ENCODE data around the gene ASPSCR1.

The ASPSCR1 gene

GRCh38 chr17:82006468-82007227 is 29.2 kb downstream of the ASPSCR1 start:
- TF ChIP-seq, protein P1, sequence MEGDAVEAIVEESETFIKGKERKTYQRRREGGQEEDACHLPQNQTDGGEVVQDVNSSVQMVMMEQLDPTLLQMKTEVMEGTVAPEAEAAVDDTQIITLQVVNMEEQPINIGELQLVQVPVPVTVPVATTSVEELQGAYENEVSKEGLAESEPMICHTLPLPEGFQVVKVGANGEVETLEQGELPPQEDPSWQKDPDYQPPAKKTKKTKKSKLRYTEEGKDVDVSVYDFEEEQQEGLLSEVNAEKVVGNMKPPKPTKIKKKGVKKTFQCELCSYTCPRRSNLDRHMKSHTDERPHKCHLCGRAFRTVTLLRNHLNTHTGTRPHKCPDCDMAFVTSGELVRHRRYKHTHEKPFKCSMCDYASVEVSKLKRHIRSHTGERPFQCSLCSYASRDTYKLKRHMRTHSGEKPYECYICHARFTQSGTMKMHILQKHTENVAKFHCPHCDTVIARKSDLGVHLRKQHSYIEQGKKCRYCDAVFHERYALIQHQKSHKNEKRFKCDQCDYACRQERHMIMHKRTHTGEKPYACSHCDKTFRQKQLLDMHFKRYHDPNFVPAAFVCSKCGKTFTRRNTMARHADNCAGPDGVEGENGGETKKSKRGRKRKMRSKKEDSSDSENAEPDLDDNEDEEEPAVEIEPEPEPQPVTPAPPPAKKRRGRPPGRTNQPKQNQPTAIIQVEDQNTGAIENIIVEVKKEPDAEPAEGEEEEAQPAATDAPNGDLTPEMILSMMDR (IDR thresholded peaks at IDR 0.05; ENCODE audit: low read depth, low read length, missing control alignments): no peak
- H3K4me3 ChIP-seq (replicated peaks; ENCODE audit: low read depth, low read length): no peak overlapping the region
- DNase-seq (ENCODE audit: extremely low read depth, low read depth): no peak

GRCh38 chr17:82007228-82007494 is 29.7 kb downstream of the ASPSCR1 start:
- H3K4me3 ChIP-seq (replicated peaks; ENCODE audit: low read depth, low read length): no peak overlapping the region
- DNase-seq (ENCODE audit: extremely low read depth, low read depth): no peak
- TF ChIP-seq, protein P1 (IDR thresholded peaks at IDR 0.05; ENCODE audit: low read depth, low read length, missing control alignments): no peak

GRCh38 chr17:82007495-82008257 is 30.2 kb downstream of the ASPSCR1 start:
- TF ChIP-seq, protein P1 (IDR thresholded peaks at IDR 0.05; ENCODE audit: low read depth, low read length, missing control alignments): no peak
- H3K4me3 ChIP-seq (replicated peaks; ENCODE audit: low read depth, low read length): no peak overlapping the region

GRCh38 chr17:82008258-82008940 is 31.0 kb downstream of the ASPSCR1 start:
- TF ChIP-seq, protein P1 (IDR thresholded peaks at IDR 0.05; ENCODE audit: low read depth, low read length, missing control alignments): no peak
- H3K4me3 ChIP-seq (replicated peaks; ENCODE audit: low read depth, low read length): no peak overlapping the region
- no peak for DNase-seq (ENCODE audit: extremely low read depth, low read depth)

More at GRCh38 chr17:82007495-82008257, 30.2 kb downstream of the ASPSCR1 start:
- no peak for DNase-seq (ENCODE audit: extremely low read depth, low read depth)

DNA sequence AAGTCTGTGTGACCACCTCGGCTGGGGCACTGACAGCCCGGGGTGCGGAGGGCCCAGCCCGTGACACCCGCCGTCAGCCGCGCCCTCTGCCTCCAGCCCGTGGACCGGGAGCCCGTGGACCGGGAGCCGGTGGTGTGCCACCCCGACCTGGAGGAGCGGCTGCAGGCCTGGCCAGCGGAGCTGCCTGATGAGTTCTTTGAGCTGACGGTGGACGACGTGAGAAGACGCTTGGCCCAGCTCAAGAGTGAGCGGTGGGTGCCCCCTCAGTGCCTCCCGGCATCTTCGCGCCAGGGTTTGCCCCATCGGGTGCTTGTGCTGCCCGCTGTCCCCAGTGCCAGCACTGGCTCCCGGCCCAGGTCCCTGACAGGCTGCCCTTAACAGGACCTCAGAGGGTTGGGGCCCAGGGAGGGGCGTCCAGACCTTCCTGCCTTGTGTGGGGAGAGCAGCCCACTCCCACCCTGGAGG is 31.5 kb downstream of the ASPSCR1 start:
- TF ChIP-seq, protein P1 (IDR thresholded peaks at IDR 0.05; ENCODE audit: low read depth, low read length, missing control alignments): no peak
- H3K4me3 ChIP-seq (replicated peaks; ENCODE audit: low read depth, low read length): no peak overlapping the region
- DNase-seq (ENCODE audit: extremely low read depth, low read depth): no peak

DNA sequence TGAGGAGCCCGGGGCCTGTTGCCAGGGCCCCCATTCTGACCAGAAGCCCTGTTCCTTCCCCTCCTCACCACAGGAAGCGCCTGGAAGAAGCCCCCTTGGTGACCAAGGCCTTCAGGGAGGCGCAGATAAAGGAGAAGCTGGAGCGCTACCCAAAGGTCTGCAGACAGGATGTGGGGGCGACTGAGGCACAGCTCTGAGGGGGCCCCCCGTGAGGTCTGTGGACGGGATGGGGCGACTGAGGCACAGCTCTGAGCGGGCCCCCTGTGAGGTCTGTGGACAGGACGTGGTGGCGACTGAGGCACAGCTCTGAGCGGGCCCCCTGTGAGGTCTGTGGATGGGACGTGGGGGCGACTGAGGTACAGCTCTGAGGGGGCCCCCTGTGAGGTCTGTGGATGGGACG is 32.0 kb downstream of the ASPSCR1 start:
- H3K4me3 ChIP-seq (replicated peaks; ENCODE audit: low read depth, low read length): no peak overlapping the region
- TF ChIP-seq, protein P1 (IDR thresholded peaks at IDR 0.05; ENCODE audit: low read depth, low read length, missing control alignments): no peak
- DNase-seq (ENCODE audit: extremely low read depth, low read depth): no peak
